GOT3 (cell line): Measurements from ENCODE around the gene TRIM56.
A peak's percentile ranks its signal among the peaks of the same experiment; 100 is the strongest.
"Not testable (repeated sequence)": the region's sequence is repeated elsewhere in the genome, so short reads cannot be mapped to it uniquely, and the experiment has no call there.

Experiments
- DNase-seq: peaks from one replicate; lab custom pipeline; 2025; ENCODE audit warnings: mixed read lengths; lab: John Stamatoyannopoulos, UW

Gene TRIM56

GRCh38 chr7:101132626-101133600 lies 47.6 kb downstream of the TRIM56 start:
- not testable (repeated sequence) for DNase-seq

GRCh38 chr7:101133621-101134398 lies 48.5 kb downstream of the TRIM56 start:
- no peak for DNase-seq

GRCh38 chr7:101134399-101134980 lies 49.2 kb downstream of the TRIM56 start:
- DNase-seq, result no peak

GRCh38 chr7:101137651-101138212 lies 52.5 kb downstream of the TRIM56 start:
- no peak for DNase-seq

- DNase-seq, result peak; percentile 63
Measured at GRCh38 chr7:101138213-101138870, 53.1 kb downstream of the TRIM56 start.

- DNase-seq, result no peak
Measured at GRCh38 chr7:101140339-101140699, 55.0 kb downstream of the TRIM56 start.

GRCh38 chr7:101140746-101141382 lies 55.6 kb downstream of the TRIM56 start:
- no peak for DNase-seq
